Measurements from ENCODE around the gene KIFAP3. TPM values are rescaled to one million over a fixed set of nuclear protein-coding genes. Genes with fewer than 3 reads are reported as not detected.
"Not testable (repeated sequence)": the region's sequence is repeated elsewhere in the genome, so short reads cannot be mapped to it uniquely, and the experiment has no call there.

The KIFAP3 gene
- total RNA-seq, 1 donor from 2014 or later: 55.9 TPM

DNA sequence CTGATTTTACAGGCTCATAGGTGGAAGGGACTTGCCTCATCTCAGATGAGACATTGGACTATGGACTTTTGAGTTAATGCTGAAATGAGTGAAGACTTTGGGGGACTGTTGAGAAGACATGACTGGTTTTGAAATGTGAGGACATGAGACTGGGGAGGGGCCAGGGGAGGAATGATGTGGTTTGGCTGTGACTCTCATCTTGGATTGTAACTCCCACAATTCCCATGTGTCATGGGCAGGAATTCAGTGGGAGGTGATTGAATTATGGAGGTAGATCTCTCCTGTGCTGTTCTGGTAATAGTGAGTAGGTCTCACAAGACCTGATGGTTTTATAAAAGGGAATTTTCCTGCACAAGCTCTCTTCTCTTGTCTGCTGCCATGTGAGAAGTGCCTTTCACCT lies 201.6 kb downstream of the KIFAP3 start:
- intact Hi-C loops (cut with micrococcal nuclease): no loop called here
- H3K27ac ChIP-seq (replicated peaks): no peak overlapping the region
- no peak for DNase-seq
- no peaks in the 10 kb centered on the region for H3K27me3 ChIP-seq (ENCODE audit: low read depth)
- TF ChIP-seq, protein P1, sequence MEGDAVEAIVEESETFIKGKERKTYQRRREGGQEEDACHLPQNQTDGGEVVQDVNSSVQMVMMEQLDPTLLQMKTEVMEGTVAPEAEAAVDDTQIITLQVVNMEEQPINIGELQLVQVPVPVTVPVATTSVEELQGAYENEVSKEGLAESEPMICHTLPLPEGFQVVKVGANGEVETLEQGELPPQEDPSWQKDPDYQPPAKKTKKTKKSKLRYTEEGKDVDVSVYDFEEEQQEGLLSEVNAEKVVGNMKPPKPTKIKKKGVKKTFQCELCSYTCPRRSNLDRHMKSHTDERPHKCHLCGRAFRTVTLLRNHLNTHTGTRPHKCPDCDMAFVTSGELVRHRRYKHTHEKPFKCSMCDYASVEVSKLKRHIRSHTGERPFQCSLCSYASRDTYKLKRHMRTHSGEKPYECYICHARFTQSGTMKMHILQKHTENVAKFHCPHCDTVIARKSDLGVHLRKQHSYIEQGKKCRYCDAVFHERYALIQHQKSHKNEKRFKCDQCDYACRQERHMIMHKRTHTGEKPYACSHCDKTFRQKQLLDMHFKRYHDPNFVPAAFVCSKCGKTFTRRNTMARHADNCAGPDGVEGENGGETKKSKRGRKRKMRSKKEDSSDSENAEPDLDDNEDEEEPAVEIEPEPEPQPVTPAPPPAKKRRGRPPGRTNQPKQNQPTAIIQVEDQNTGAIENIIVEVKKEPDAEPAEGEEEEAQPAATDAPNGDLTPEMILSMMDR (IDR thresholded peaks at IDR 0.05; ENCODE audit: borderline replicate concordance): no peak
- peaks cover 94% of the 10 kb centered on the region for H3K36me3 ChIP-seq
- peaks cover 9% of the 10 kb centered on the region for H3K4me1 ChIP-seq
- H3K9me3 ChIP-seq (replicated peaks): no peaks in the 10 kb centered on the region
- H3K4me3 ChIP-seq: no peak overlapping the region

- H3K27ac ChIP-seq (replicated peaks); DNase-seq; H3K9me3 ChIP-seq (replicated peaks); H3K4me1 ChIP-seq; intact Hi-C loops (cut with micrococcal nuclease); H3K4me3 ChIP-seq; H3K27me3 ChIP-seq (ENCODE audit: low read depth): not testable (repeated sequence)
- H3K36me3 ChIP-seq: peaks cover 96% of the 10 kb centered on the region
Measured at GRCh38 chr1:169871988-169872387, 202.5 kb downstream of the KIFAP3 start.

Other genes starting within 250 kb of the KIFAP3 start
- 5.6 TPM for gene SCYL3, start 180.8 kb downstream of the KIFAP3 start, total RNA-seq
- gene NTMT2, start 71.3 kb upstream of the KIFAP3 start, total RNA-seq: 5.7 TPM

Measured in left ventricle myocardium inferior (tissue), 1 donor.